HG03378 (cell line): ENCODE data around the gene FRRS1L.
A peak's percentile ranks its signal among the peaks of the same experiment; 100 is the strongest.

ENCODE experiments used
- ATAC-seq: cut with Tn5 transposase; IDR thresholded peaks from one replicate; pipeline ENCODE4 v1.9.1; 2021; ENCODE audit warnings: mild to moderate bottlenecking, moderate library complexity; ENCODE audit not compliant: unreplicated experiment

The FRRS1L gene

GRCh38 chr9:109166771-109167601 lies at the start of gene FRRS1L:
TSS of gene FRRS1L (minus strand) at chr9:109167249. CDS start at chr9:109167138, 111 bp downstream.
- no peak for ATAC-seq

GRCh38 chr9:109214414-109214813 lies 47.4 kb upstream of the FRRS1L start:
- no peak for ATAC-seq

- ATAC-seq: no peak
Observed at GRCh38 chr9:109213285-109214121, 46.5 kb upstream of the FRRS1L start.

- ATAC-seq: no peak
Observed at GRCh38 chr9:109212768-109213167, 45.7 kb upstream of the FRRS1L start.

- ATAC-seq: no peak
Observed at GRCh38 chr9:109206670-109207069, 39.6 kb upstream of the FRRS1L start.

- no peak for ATAC-seq
Observed at GRCh38 chr9:109205526-109205925, 38.5 kb upstream of the FRRS1L start.

- no peak for ATAC-seq
Observed at GRCh38 chr9:109203761-109204360, 36.8 kb upstream of the FRRS1L start.

GRCh38 chr9:109199676-109200075 lies 32.6 kb upstream of the FRRS1L start:
- no peak for ATAC-seq

- no peak for ATAC-seq
Observed at GRCh38 chr9:109198736-109199382, 31.8 kb upstream of the FRRS1L start.

GRCh38 chr9:109193974-109194556 lies 27.0 kb upstream of the FRRS1L start:
- no peak for ATAC-seq

- ATAC-seq: no peak
Observed at GRCh38 chr9:109192732-109193361, 25.8 kb upstream of the FRRS1L start.

- no peak for ATAC-seq
Observed at GRCh38 chr9:109191746-109192145, 24.7 kb upstream of the FRRS1L start.

GRCh38 chr9:109190151-109190550 lies 23.1 kb upstream of the FRRS1L start:
- no peak for ATAC-seq

GRCh38 chr9:109186857-109187520 lies 19.9 kb upstream of the FRRS1L start:
- no peak for ATAC-seq

GRCh38 chr9:109182940-109183798 lies 16.1 kb upstream of the FRRS1L start:
- no peak for ATAC-seq

GRCh38 chr9:109182550-109182939 lies 15.5 kb upstream of the FRRS1L start:
- ATAC-seq: no peak

- ATAC-seq: peak; percentile 83
Observed at GRCh38 chr9:109181284-109181683, 14.2 kb upstream of the FRRS1L start.

GRCh38 chr9:109179801-109180523 lies 12.9 kb upstream of the FRRS1L start:
- no peak for ATAC-seq
